H9 (cell line): Measurements from ENCODE around the gene DDX1. TPM values are rescaled to one million over a fixed set of nuclear protein-coding genes. Genes with fewer than 3 reads are reported as not detected.

Source experiments
- DNase-seq: peaks from one replicate; pipeline ENCODE4 v3.0.0-alpha.2; 2017
- H2AFZ ChIP-seq: one replicate; pipeline ENCODE4 v1.6.1; 2013; ENCODE audit warnings: mild to moderate bottlenecking, low read length, control low read depth, moderate library complexity
- H2AK5ac ChIP-seq: 2 replicates; pipeline ENCODE4 v1.6.1; 2013; ENCODE audit warnings: low read length, control low read depth, mixed read lengths; ENCODE audit not compliant: insufficient read length
- H2BK120ac ChIP-seq: one replicate; pipeline ENCODE4 v1.6.1; 2013; ENCODE audit warnings: low read depth, mild to moderate bottlenecking, low read length, control low read depth, inconsistent platforms; ENCODE audit not compliant: poor library complexity, severe bottlenecking
- H2BK12ac ChIP-seq: 2 replicates; pipeline ENCODE4 v1.6.1; 2013; ENCODE audit warnings: low read length, control low read depth, mixed read lengths, low read depth; ENCODE audit not compliant: insufficient read length
- H2BK15ac ChIP-seq: 2 replicates; pipeline ENCODE4 v1.6.1; 2013; ENCODE audit warnings: low read depth, low read length, control low read depth
- H2BK20ac ChIP-seq: one replicate; pipeline ENCODE4 v1.6.1; 2013; ENCODE audit warnings: low read depth, mild to moderate bottlenecking, low read length, control low read depth, inconsistent platforms; ENCODE audit not compliant: poor library complexity, severe bottlenecking
- H2BK5ac ChIP-seq: 2 replicates; pipeline ENCODE4 v1.6.1; 2013; ENCODE audit warnings: low read length, control low read depth, mixed read lengths; ENCODE audit not compliant: insufficient read length
- H3K14ac ChIP-seq: 2 replicates; pipeline ENCODE4 v1.6.1; 2013; ENCODE audit warnings: low read length, control low read depth; ENCODE audit not compliant: insufficient read depth
- H3K18ac ChIP-seq: 2 replicates; pipeline ENCODE4 v1.6.1; 2013; ENCODE audit warnings: low read depth, mild to moderate bottlenecking, mixed read lengths, low read length, control low read depth; ENCODE audit not compliant: insufficient read length
- H3K23ac ChIP-seq: 2 replicates; pipeline ENCODE4 v1.6.1; 2013; ENCODE audit warnings: low read length, control low read depth, mixed read lengths, low read depth; ENCODE audit not compliant: insufficient read length
- H3K23me2 ChIP-seq: 2 replicates; pipeline ENCODE4 v1.6.1; 2013; ENCODE audit warnings: low read depth, mild to moderate bottlenecking, mixed read lengths, low read length, control low read depth; ENCODE audit not compliant: insufficient read length, poor library complexity, severe bottlenecking
- H3K27ac ChIP-seq: 2 replicates; pipeline ENCODE4 v1.5.1; 2013; ENCODE audit warnings: low read length, control low read depth, mixed read lengths, low read depth; ENCODE audit not compliant: insufficient read length
- H3K27me3 ChIP-seq: 2 replicates; pipeline ENCODE4 v1.6.1; 2013; ENCODE audit warnings: low read length, control low read depth, inconsistent platforms; ENCODE audit not compliant: insufficient read depth
- H3K4ac ChIP-seq: 2 replicates; pipeline ENCODE4 v1.6.1; 2013; ENCODE audit warnings: low read depth, mild to moderate bottlenecking, control low read depth, inconsistent platforms, low read length, moderate library complexity
- H3K4me1 ChIP-seq: 2 replicates; pipeline ENCODE4 v1.6.1; 2013; ENCODE audit warnings: low read length, control low read depth, inconsistent platforms; ENCODE audit not compliant: insufficient read depth
- H3K4me2 ChIP-seq: 2 replicates; pipeline ENCODE4 v1.6.1; 2013; ENCODE audit warnings: low read length, control low read depth, mixed read lengths; ENCODE audit not compliant: insufficient read length, insufficient read depth
- H3K56ac ChIP-seq: 2 replicates; pipeline ENCODE4 v1.6.1; 2013; ENCODE audit warnings: low read depth, mild to moderate bottlenecking, mixed read lengths, low read length, control low read depth; ENCODE audit not compliant: insufficient read length
- H3K79me1 ChIP-seq: 2 replicates; pipeline ENCODE4 v1.6.1; 2013; ENCODE audit warnings: low read depth, mild to moderate bottlenecking, moderate library complexity, low read length, control low read depth, inconsistent platforms; ENCODE audit not compliant: insufficient read depth, poor library complexity, severe bottlenecking
- H3K79me2 ChIP-seq: 2 replicates; pipeline ENCODE4 v1.6.1; 2013; ENCODE audit warnings: low read length, control low read depth, inconsistent platforms; ENCODE audit not compliant: insufficient read depth
- H3K9ac ChIP-seq: 2 replicates; pipeline ENCODE4 v1.6.1; 2013; ENCODE audit warnings: low read length, control low read depth, mixed read lengths; ENCODE audit not compliant: insufficient read length; ENCODE audit errors: extremely low read depth
- H3K9me3 ChIP-seq: one replicate; pipeline ENCODE4 v1.6.1; 2013; ENCODE audit warnings: low read depth, low read length, inconsistent platforms; ENCODE audit not compliant: control insufficient read depth
- H3T11ph ChIP-seq: one replicate; pipeline ENCODE4 v1.6.1; 2013; ENCODE audit warnings: mild to moderate bottlenecking, low read length, control low read depth, inconsistent platforms
- H4K20me1 ChIP-seq: one replicate; pipeline ENCODE4 v1.6.1; 2013; ENCODE audit not compliant: control insufficient read depth, insufficient read length, insufficient read depth
- H4K5ac ChIP-seq: 2 replicates; pipeline ENCODE4 v1.6.1; 2013; ENCODE audit warnings: low read depth, mild to moderate bottlenecking, mixed read lengths, low read length, control low read depth; ENCODE audit not compliant: insufficient read length
- H4K8ac ChIP-seq: replicated peaks from 2 replicates; pipeline ENCODE4 v1.6.1; 2013; ENCODE audit warnings: low read length, control low read depth, mixed read lengths, low read depth; ENCODE audit not compliant: insufficient read length
- H4K91ac ChIP-seq: 2 replicates; pipeline ENCODE4 v1.6.1; 2013; ENCODE audit warnings: low read depth, mild to moderate bottlenecking, moderate library complexity, mixed read lengths, low read length, control low read depth; ENCODE audit not compliant: insufficient read length
- H3K27ac Mint-ChIP-seq, 3 experiments: 2 replicates in 2 of 3; 3 replicates in 1 of 3; pipeline ENCODE4 v1.8.0; 2020 to 2021; ENCODE audit warnings: mixed read lengths in 3 of 3, mild to moderate bottlenecking in 1 of 3, moderate library complexity in 1 of 3
- H3K27me3 Mint-ChIP-seq: 2 replicates; pipeline ENCODE4 v1.8.0; 2021; ENCODE audit warnings: low read depth, mild to moderate bottlenecking, moderate library complexity, mixed read lengths
- H3K36me3 Mint-ChIP-seq, 3 experiments: 2 replicates in 2 of 3; 3 replicates in 1 of 3; pipeline ENCODE4 v1.8.0; 2020 to 2021; ENCODE audit warnings: low read depth in 3 of 3, mixed read lengths in 3 of 3; ENCODE audit not compliant: insufficient read depth in 1 of 3
- H3K4me1 Mint-ChIP-seq, 2 experiments: 2 replicates each; pipeline ENCODE4 v1.8.0; 2020; ENCODE audit warnings: mixed read lengths in 2 of 2
- H3K4me3 Mint-ChIP-seq, 2 experiments: 2 replicates in 1 of 2; 3 replicates in 1 of 2; pipeline ENCODE4 v1.8.0; 2020 to 2021; ENCODE audit warnings: mild to moderate bottlenecking in 2 of 2, mixed read lengths in 2 of 2, moderate library complexity in 1 of 2
- H3K9me3 Mint-ChIP-seq, 2 experiments: 2 replicates in 1 of 2; 3 replicates in 1 of 2; pipeline ENCODE4 v1.8.0; 2020; ENCODE audit warnings: mild to moderate bottlenecking in 2 of 2, mixed read lengths in 2 of 2, moderate library complexity in 1 of 2
- WGBS: extraction: QIAGEN DNeasy Blood & Tissue Kit; methylation state at CpG from one replicate; pipeline ENCODE4 v1.1.7; 2013; ENCODE audit warnings: missing lambda C conversion rate, low lambda C conversion rate, mixed read lengths; ENCODE audit not compliant: insufficient read length; ENCODE audit errors: extremely low coverage; 5-methylcytosine and 5-hydroxymethylcytosine counted together
- total RNA-seq: library from RNA; stranded (reverse); gene quantifications from 2 replicates; pipeline ENCODE4 v1.2.1, GENCODE V29; 2021
- TF ChIP-seq, protein P1 (sequence below): fragments of 200-600 bp; sonication (generic); conservative IDR thresholded peaks from 3 replicates; pipeline ENCODE4 v1.8.0; 2021; ENCODE audit warnings: antibody characterized with exemption, mild to moderate bottlenecking

DDX1 gene
- total RNA-seq, 1 experiment from 2014 or later: 120 TPM

DNA sequence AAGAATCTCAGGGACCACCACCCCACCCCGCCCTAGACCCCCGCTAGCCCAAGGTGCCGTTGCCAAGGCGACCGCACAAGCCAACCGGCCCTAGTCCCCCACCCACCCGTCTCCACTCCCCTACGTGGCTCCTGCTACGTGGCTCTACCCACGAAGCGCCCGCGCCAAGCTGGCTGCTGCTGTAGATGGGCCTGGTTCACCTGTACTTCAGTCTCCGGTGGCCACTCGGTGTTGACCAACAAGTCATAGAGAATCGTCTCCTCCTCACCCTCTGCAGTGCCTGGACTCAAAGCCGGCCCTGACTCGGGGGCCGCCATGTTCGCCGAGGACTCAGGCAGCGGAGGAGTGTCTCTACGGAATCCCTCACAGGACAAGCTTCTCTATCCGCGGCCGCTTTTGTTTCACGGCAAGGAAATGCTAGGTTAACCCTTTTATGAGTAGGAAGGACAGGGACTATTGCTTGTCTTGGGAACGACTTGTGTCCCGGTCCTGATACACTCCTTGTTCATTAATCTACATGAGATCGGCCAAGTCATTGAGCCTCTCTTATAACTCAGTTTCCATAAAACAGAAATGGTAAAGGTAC, 30.6 kb upstream of the DDX1 start, which contains the start of gene NBAS:
Gene NBAS, minus strand, starts transcription at position 347 of the 586 bp plus-strand sequence. Its CDS starts 30 bp downstream, at position 317.
- Histone ChIP-seq H4K20me1 (no peaks in the 10 kb centered on the region), H2AK5ac (no peak within 1 kb of the TSS), H3K56ac (no peak within 1 kb of the TSS), H3K18ac (peak within 1 kb of the TSS; percentile 4), H4K5ac (no peak within 1 kb of the TSS), H3K14ac (peak within 1 kb of the TSS; percentile 39; the same call in 1 of the 2 replicates), H3T11ph (no peak within 1 kb of the TSS), H3K9ac (peak within 1 kb of the TSS; percentile 67), H4K8ac (no peak within 1 kb of the TSS), H3K23ac (no peak within 1 kb of the TSS), H2BK12ac (no peak within 1 kb of the TSS), H4K91ac (no peak within 1 kb of the TSS), H2BK5ac (no peak within 1 kb of the TSS), H2BK120ac (no peak within 1 kb of the TSS), H3K27ac (no peak within 1 kb of the TSS), H2AFZ (peak within 1 kb of the TSS; percentile 98), H3K4me2 (peak within 1 kb of the TSS; percentile 100), H3K9me3 (no peaks in the 10 kb centered on the region), H3K79me1 (peaks cover 6% of the 10 kb centered on the region), H3K23me2 (peaks cover 12% of the 10 kb centered on the region), H3K79me2 (no peaks in the 10 kb centered on the region; the same call in 1 of the 2 replicates), H2BK15ac (no peak within 1 kb of the TSS), H3K4ac (no peak within 1 kb of the TSS), H3K27me3 (no peaks in the 10 kb centered on the region), H2BK20ac (no peak within 1 kb of the TSS), H3K4me1 (0 out of 2 replicates have a peak, but pooled peaks cover 3% of the 10 kb centered on the region)
- Mint-ChIP-seq H3K36me3 (no peaks in the 10 kb centered on the region), H3K4me3 (peak within 1 kb of the TSS; percentile 99), H3K9me3 (no peaks in the 10 kb centered on the region), H3K27ac (peak within 1 kb of the TSS; percentile 88 to 97 (median 96)), H3K4me1 (peaks cover 13 to 20% of the 10 kb centered on the region in 2 experiments), H3K27me3 (peaks cover 3% of the 10 kb centered on the region; the same call in 1 of the 2 replicates)
- TF ChIP-seq, protein P1, sequence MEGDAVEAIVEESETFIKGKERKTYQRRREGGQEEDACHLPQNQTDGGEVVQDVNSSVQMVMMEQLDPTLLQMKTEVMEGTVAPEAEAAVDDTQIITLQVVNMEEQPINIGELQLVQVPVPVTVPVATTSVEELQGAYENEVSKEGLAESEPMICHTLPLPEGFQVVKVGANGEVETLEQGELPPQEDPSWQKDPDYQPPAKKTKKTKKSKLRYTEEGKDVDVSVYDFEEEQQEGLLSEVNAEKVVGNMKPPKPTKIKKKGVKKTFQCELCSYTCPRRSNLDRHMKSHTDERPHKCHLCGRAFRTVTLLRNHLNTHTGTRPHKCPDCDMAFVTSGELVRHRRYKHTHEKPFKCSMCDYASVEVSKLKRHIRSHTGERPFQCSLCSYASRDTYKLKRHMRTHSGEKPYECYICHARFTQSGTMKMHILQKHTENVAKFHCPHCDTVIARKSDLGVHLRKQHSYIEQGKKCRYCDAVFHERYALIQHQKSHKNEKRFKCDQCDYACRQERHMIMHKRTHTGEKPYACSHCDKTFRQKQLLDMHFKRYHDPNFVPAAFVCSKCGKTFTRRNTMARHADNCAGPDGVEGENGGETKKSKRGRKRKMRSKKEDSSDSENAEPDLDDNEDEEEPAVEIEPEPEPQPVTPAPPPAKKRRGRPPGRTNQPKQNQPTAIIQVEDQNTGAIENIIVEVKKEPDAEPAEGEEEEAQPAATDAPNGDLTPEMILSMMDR: no peak
- DNase-seq: peak; percentile 87
- WGBS: no CpG with 5 or more reads among the region's 30 CpGs
